Astrocyte (in vitro differentiated cells and primary cell): Measurements from ENCODE around the gene FAM151B. TPM values are rescaled to one million over a fixed set of nuclear protein-coding genes. Genes with fewer than 3 reads are reported as not detected.

Source experiments
- DNase-seq: peaks from one replicate; pipeline ENCODE4 v3.0.0-alpha.2; 2010; ENCODE audit warnings: low read depth
- FAIRE-seq: peaks from 2 replicates; lab custom pipeline; 2011; peaks lifted over from hg19 to GRCh38; lab: Jason Lieb, UNC
- H2AFZ ChIP-seq: 2 replicates; pipeline ENCODE4 v1.6.0; 2012; ENCODE audit warnings: low read depth, low read length, inconsistent platforms
- H3K27ac ChIP-seq: 2 replicates; pipeline ENCODE4 v1.5.1; 2011; ENCODE audit warnings: low read depth, low read length, inconsistent platforms
- H3K27me3 ChIP-seq: 2 replicates; pipeline ENCODE4 v1.6.0; 2011; ENCODE audit warnings: low read length, inconsistent platforms; ENCODE audit not compliant: insufficient read depth
- H3K36me3 ChIP-seq: 2 replicates; pipeline ENCODE4 v1.5.1; 2011; ENCODE audit warnings: low read length, inconsistent platforms; ENCODE audit not compliant: insufficient read depth
- H3K4me1 ChIP-seq: 2 replicates; pipeline ENCODE4 v1.5.1; 2011; ENCODE audit warnings: low read length, inconsistent platforms; ENCODE audit not compliant: insufficient read depth
- H3K4me2 ChIP-seq: 2 replicates; pipeline ENCODE4 v1.6.0; 2012; ENCODE audit warnings: low read length, inconsistent platforms
- H3K4me3 ChIP-seq: 2 replicates; pipeline ENCODE4 v1.5.1; 2011; ENCODE audit warnings: low read depth, mild to moderate bottlenecking, low read length, inconsistent platforms; ENCODE audit not compliant: insufficient read depth
- H3K79me2 ChIP-seq: 2 replicates; pipeline ENCODE4 v1.6.0; 2012; ENCODE audit warnings: mild to moderate bottlenecking, low read length, inconsistent platforms; ENCODE audit not compliant: insufficient read depth
- H3K9ac ChIP-seq: 2 replicates; pipeline ENCODE4 v1.6.0; 2012; ENCODE audit warnings: mild to moderate bottlenecking, low read length, inconsistent platforms
- H3K9me3 ChIP-seq: 2 replicates; pipeline ENCODE4 v1.5.1; 2012; ENCODE audit warnings: low read depth, mild to moderate bottlenecking, low read length, inconsistent platforms; ENCODE audit not compliant: insufficient read depth
- H4K20me1 ChIP-seq: 2 replicates; pipeline ENCODE4 v1.6.0; 2012; ENCODE audit warnings: low read length, inconsistent platforms; ENCODE audit not compliant: insufficient read depth
- H3K27ac Mint-ChIP-seq: one replicate; pipeline ENCODE4 v1.8.0; 2021; ENCODE audit warnings: mild to moderate bottlenecking, mixed read lengths; ENCODE audit not compliant: unreplicated experiment
- H3K27me3 Mint-ChIP-seq: one replicate; pipeline ENCODE4 v1.8.0; 2021; ENCODE audit warnings: low read depth, mixed read lengths; ENCODE audit not compliant: unreplicated experiment
- H3K36me3 Mint-ChIP-seq: one replicate; pipeline ENCODE4 v1.8.0; 2021; ENCODE audit warnings: low read depth, mixed read lengths; ENCODE audit not compliant: unreplicated experiment
- H3K4me1 Mint-ChIP-seq: one replicate; pipeline ENCODE4 v1.8.0; 2021; ENCODE audit warnings: low read depth, mixed read lengths; ENCODE audit not compliant: unreplicated experiment
- H3K4me3 Mint-ChIP-seq: one replicate; pipeline ENCODE4 v1.8.0; 2021; ENCODE audit warnings: mild to moderate bottlenecking, moderate library complexity, mixed read lengths; ENCODE audit not compliant: unreplicated experiment
- H3K9me3 Mint-ChIP-seq: one replicate; pipeline ENCODE4 v1.8.0; 2021; ENCODE audit warnings: mild to moderate bottlenecking, mixed read lengths; ENCODE audit not compliant: unreplicated experiment
- CTCF ChIP-seq: IDR thresholded peaks from 2 replicates; pipeline ENCODE4 v1.5.1; 2011; ENCODE audit warnings: low read depth, mild to moderate bottlenecking, inconsistent platforms, low read length, moderate library complexity; ENCODE audit not compliant: insufficient read depth
- EZH2 ChIP-seq: IDR thresholded peaks from 2 replicates; pipeline ENCODE4 v1.6.1; 2012; ENCODE audit warnings: mild to moderate bottlenecking, low read length, inconsistent platforms; ENCODE audit not compliant: insufficient read depth
- total RNA-seq: library from RNA; stranded (reverse); gene quantifications from 2 replicates; pipeline ENCODE4 v1.2.1, GENCODE V29; 2021

FAM151B gene
- total RNA-seq, 1 donor from 2014 or later, result 2.9 TPM

GRCh38 chr5:80591352-80591751, 103.5 kb downstream of the FAM151B start:
- no peak overlapping the region for H3K9ac ChIP-seq
- H3K4me3 Mint-ChIP-seq, result no peak overlapping the region
- no peak overlapping the region for H3K4me3 ChIP-seq
- H3K27ac ChIP-seq, result no peak overlapping the region
- no peak overlapping the region for H3K4me2 ChIP-seq
- no peaks in the 10 kb centered on the region for H3K9me3 ChIP-seq
- no peaks in the 10 kb centered on the region for H3K9me3 Mint-ChIP-seq
- H3K36me3 Mint-ChIP-seq, result no peaks in the 10 kb centered on the region
- H3K4me1 ChIP-seq, result no peaks in the 10 kb centered on the region
- no peaks in the 10 kb centered on the region for H3K4me1 Mint-ChIP-seq
- no peak for TF ChIP-seq EZH2
- no peak for TF ChIP-seq CTCF
- no peak for FAIRE-seq
- H3K36me3 ChIP-seq, result no peaks in the 10 kb centered on the region
- no peaks in the 10 kb centered on the region for H3K79me2 ChIP-seq
- H3K27me3 ChIP-seq, result no peaks in the 10 kb centered on the region
- H4K20me1 ChIP-seq, result no peaks in the 10 kb centered on the region
- no peak overlapping the region for H3K27ac Mint-ChIP-seq
- DNase-seq, result peak; percentile 14
- no peaks in the 10 kb centered on the region for H3K27me3 Mint-ChIP-seq
- H2AFZ ChIP-seq, result no peak overlapping the region

- H3K27ac Mint-ChIP-seq, result no peak overlapping the region
- no peaks in the 10 kb centered on the region for H3K27me3 Mint-ChIP-seq
- no peaks in the 10 kb centered on the region for H3K79me2 ChIP-seq
- H3K9ac ChIP-seq, result no peak overlapping the region
- no peak overlapping the region for H3K4me3 Mint-ChIP-seq
- no peaks in the 10 kb centered on the region for H3K9me3 ChIP-seq
- FAIRE-seq (no peak), DNase-seq (no peak)
- no peak overlapping the region for H2AFZ ChIP-seq
- H3K36me3 Mint-ChIP-seq, result no peaks in the 10 kb centered on the region
- no peaks in the 10 kb centered on the region for H3K36me3 ChIP-seq
- H3K27ac ChIP-seq, result no peak overlapping the region
- H3K4me1 Mint-ChIP-seq, result no peaks in the 10 kb centered on the region
- no peak overlapping the region for H3K4me2 ChIP-seq
- no peaks in the 10 kb centered on the region for H3K9me3 Mint-ChIP-seq
- no peak overlapping the region for H3K4me3 ChIP-seq
- no peaks in the 10 kb centered on the region for H3K27me3 ChIP-seq
- no peak for TF ChIP-seq EZH2
- no peak for TF ChIP-seq CTCF
- H3K4me1 ChIP-seq, result no peaks in the 10 kb centered on the region
- H4K20me1 ChIP-seq, result no peaks in the 10 kb centered on the region
These were observed 104.2 kb downstream of the FAM151B start for GRCh38 chr5:80592105-80592504.

Other genes with a start within 250 kb of the FAM151B start
- 57.3 and 60.3 TPM in 2 replicates for gene SERINC5, start 232.1 kb upstream of the FAM151B start, total RNA-seq
- gene SPZ1, start 168.1 kb upstream of the FAM151B start, total RNA-seq, result not detected in 2 replicates
- 48.5 and 48.8 TPM in 2 replicates for gene ZFYVE16, start 80.0 kb upstream of the FAM151B start, total RNA-seq
- 0.10 and 0.20 TPM in 2 replicates for gene ANKRD34B, start 82.2 kb downstream of the FAM151B start, total RNA-seq
- gene MSH3, start 166.6 kb downstream of the FAM151B start, total RNA-seq, result 15.4 and 16.1 TPM in 2 replicates
- gene DHFR, start 166.9 kb downstream of the FAM151B start, total RNA-seq, result 11.9 and 14.4 TPM in 2 replicates